AG04450 (cell line): ENCODE data around the gene ABHD14A. TPM values are rescaled to one million over a fixed set of nuclear protein-coding genes. Genes with fewer than 3 reads are reported as not detected.

ENCODE experiments used
- CTCF ChIA-PET: fragments of 300-600, 350-600 bp; formaldehyde crosslinking; extraction: SDS; loops from one replicate; lab custom pipeline; 2022; ENCODE audit warnings: antibody characterized with exemption, inconsistent platforms; lab: Charles Lee
- POLR2A ChIA-PET: fragments of 350-600 bp; formaldehyde crosslinking; extraction: SDS; loops from one replicate; lab custom pipeline; 2021; ENCODE audit warnings: antibody characterized with exemption, inconsistent platforms; lab: Yijun Ruan, JAX
- DNase-seq: peaks from one replicate; pipeline ENCODE4 v3.0.0-alpha.2; 2011; ENCODE audit warnings: low read depth, low spot score
- H3K27ac ChIP-seq: one replicate; pipeline ENCODE4 v1.5.1; 2012; ENCODE audit warnings: low read depth, low read length, control low read depth
- H3K27me3 ChIP-seq: one replicate; pipeline ENCODE4 v1.6.0; 2012; ENCODE audit warnings: low read length; ENCODE audit not compliant: control insufficient read depth, insufficient read depth
- H3K4me3 ChIP-seq: 2 replicates; pipeline ENCODE4 v1.5.1; 2011; ENCODE audit warnings: mild to moderate bottlenecking, low read depth, low read length, control low read depth
- H3K9me3 ChIP-seq: 2 replicates; pipeline ENCODE4 v1.5.1; 2012; ENCODE audit warnings: low read length; ENCODE audit not compliant: control insufficient read depth, insufficient read depth
- CTCF ChIP-seq: IDR thresholded peaks from 2 replicates; pipeline ENCODE4 v1.5.1; 2011; ENCODE audit warnings: low read depth, low read length, control low read depth, inconsistent platforms
- polyA plus RNA-seq: library from polyadenylated mRNA; depleted of rRNA; stranded (reverse); fragments of >200 nt; gene quantifications from 2 replicates; pipeline ENCODE4 v1.2.3, GENCODE V29; 2011

The ABHD14A gene
- polyA plus RNA-seq, 1 experiment: 8.2 TPM

GRCh38 chr3:51930439-51930838, 44.4 kb upstream of the ABHD14A start:
- no peaks in the 10 kb centered on the region for H3K9me3 ChIP-seq
- no peak overlapping the region for H3K27ac ChIP-seq
- H3K4me3 ChIP-seq: no peak overlapping the region
- ChIA-PET POLR2A (no interaction called here), CTCF (interaction anchor here (1.5 kb wide), 1 partner anchor 11 kb away, joined by 3 read pairs; the partner anchor contains the start of genes PARP3 and RRP9)
- no peaks in the 10 kb centered on the region for H3K27me3 ChIP-seq
- no peak for TF ChIP-seq CTCF
- no peak for DNase-seq

- CTCF ChIA-PET: interaction anchor here (1.5 kb wide), 1 partner anchor 10 kb away, joined by 3 read pairs; the partner anchor contains the start of genes PARP3 and RRP9
- Histone ChIP-seq H3K4me3 (no peak overlapping the region), H3K27ac (no peak overlapping the region), H3K9me3 (no peaks in the 10 kb centered on the region), H3K27me3 (no peaks in the 10 kb centered on the region)
- DNase-seq: no peak
- POLR2A ChIA-PET: interaction anchor here (0.6 kb wide), 1 partner anchor 38 kb away, joined by 5 read pairs; no protein-coding TSS in a partner anchor
- TF ChIP-seq CTCF: no peak
Measured at GRCh38 chr3:51931756-51932155, 43.1 kb upstream of the ABHD14A start.

GRCh38 chr3:51932471-51933370, 42.1 kb upstream of the ABHD14A start:
- Histone ChIP-seq H3K27me3 (no peaks in the 10 kb centered on the region), H3K4me3 (no peak overlapping the region), H3K27ac (no peak overlapping the region), H3K9me3 (no peaks in the 10 kb centered on the region)
- CTCF ChIA-PET: no interaction called here
- DNase-seq: no peak
- TF ChIP-seq CTCF: no peak
- POLR2A ChIA-PET: no interaction called here

- ChIA-PET CTCF (no interaction called here), POLR2A (no interaction called here)
- H3K27me3 ChIP-seq: no peaks in the 10 kb centered on the region
- no peaks in the 10 kb centered on the region for H3K9me3 ChIP-seq
- no peak for TF ChIP-seq CTCF
- no peak for DNase-seq
- no peak overlapping the region for H3K27ac ChIP-seq
- no peak overlapping the region for H3K4me3 ChIP-seq
Measured at GRCh38 chr3:51933471-51934138, 41.3 kb upstream of the ABHD14A start.
